ENCODE results near the gene AMBRA1.
"Not testable (repeated sequence)": the region's sequence is repeated elsewhere in the genome, so short reads cannot be mapped to it uniquely, and the experiment has no call there.

The AMBRA1 gene

DNA sequence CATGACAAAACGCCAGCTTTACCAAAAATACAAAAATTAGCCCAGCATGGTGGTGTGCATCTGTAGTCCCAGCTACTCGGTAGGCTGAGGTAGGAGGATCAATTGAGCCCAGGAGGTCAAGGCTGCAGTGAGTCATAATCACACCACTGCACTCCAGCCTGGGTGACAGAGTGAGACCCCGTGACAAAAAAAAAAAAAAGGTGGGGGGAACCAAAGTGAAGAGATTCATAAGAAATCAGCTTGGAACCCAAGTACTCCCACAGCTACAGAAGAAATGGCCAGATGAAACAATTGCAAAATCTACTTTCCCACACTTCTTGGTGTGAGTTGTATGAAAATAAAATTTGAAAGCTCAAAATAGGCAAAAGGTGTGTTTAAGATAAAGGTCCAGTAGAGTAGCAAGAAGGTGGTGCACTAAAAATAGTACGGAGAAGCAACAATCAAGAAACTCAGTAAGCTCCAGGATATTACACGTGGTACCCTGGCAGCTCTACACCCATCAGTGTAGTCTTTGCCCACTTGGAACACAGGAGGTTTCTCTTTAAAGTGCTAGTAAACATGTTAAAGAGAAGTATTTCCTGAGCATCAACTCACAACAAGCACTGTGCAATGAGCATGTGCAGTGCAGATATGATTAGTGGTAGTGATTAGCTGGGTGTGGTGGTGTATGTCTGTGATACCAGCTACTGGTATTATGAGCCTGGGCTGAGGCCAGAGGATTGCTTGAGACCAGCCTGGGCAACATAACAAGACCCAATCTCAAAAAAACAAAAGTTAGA lies 17.9 kb upstream of the AMBRA1 start:
- peak; percentile 84 for DNase-seq

DNA sequence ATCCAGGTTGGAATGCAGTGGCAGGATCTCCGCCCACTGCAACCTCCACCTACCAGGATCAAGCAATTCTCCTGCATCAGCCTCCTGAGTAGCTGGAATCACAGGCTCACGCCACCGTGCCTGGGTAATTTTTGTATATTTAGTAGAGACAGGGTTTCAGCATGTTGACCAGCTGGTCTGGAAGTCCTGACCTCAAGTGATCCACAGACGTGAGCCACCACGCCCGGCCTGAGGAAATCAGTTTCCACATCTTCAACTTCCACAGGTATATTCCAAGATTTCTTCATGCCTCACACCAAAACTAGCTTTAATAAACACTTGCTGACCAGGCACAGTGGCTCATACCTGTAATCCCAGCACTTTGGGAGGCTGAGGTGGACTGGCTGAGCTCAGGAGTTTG lies 15.6 kb upstream of the AMBRA1 start:
- no peak for DNase-seq

DNA sequence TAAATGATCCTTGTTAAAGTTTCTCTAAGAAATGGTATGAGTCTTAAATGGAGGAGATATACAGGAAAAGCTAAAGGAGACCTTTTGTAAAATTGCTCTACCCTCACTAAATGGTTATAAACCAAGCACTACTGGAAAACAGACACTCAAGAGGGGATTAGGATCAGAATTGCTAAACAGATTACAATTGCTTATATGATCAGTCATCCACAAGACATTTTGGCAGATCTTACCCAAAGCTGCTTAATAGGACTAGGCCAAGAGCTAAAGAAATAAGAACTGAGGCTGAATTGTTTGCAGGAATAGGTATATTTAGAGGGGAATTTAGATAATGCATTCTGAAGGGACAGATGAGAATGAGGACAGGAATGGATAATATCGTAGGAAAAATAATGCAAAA lies 13.7 kb upstream of the AMBRA1 start:
- no peak for DNase-seq

DNA sequence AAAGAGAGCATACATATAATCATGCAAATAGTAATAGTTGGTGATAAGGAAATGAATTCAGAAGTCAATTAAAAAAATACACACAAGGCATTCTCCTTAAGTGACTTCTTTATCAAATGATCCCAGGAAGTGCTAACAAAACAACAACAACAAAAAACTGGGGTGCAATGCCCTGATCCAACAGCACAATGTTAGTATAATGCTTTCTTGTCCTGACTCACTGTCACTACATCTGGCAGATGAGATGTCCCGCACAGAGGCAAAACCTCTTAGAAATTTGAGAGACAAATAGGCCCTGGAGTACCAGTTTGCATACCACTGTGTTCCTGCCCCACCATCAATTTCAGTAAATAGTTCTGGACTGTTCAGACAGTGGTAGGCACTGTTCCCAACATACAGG lies 11.0 kb upstream of the AMBRA1 start:
- no peak for DNase-seq

DNA sequence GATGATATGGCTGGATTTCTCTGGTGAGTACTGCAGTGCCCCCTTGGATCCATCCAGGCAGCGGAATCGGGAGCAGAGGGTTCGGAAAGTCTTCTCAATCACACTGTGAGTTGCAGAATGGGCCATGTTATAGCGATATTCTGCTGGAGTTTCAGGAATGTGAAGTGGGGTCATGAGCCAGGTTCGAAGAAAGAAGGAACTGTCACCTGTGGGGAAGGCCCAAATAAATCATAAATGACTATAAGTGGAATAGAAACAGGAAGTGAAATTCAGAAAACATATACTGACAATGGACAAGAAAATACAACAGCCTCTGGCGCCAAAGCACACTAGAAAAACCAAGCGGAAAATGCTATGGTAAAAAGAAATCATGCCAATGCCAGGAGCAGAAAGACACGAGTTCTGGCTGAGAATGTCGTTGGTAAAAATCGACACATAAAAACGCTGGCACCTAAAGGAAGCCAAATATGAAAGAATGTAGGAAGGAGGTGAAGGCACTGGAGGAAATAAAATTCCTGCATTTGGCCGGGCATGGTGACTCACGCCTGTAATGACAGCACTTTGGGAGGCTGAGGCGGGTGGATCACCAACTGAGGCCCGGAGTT lies 10.0 kb upstream of the AMBRA1 start:
- no peak for DNase-seq

DNA sequence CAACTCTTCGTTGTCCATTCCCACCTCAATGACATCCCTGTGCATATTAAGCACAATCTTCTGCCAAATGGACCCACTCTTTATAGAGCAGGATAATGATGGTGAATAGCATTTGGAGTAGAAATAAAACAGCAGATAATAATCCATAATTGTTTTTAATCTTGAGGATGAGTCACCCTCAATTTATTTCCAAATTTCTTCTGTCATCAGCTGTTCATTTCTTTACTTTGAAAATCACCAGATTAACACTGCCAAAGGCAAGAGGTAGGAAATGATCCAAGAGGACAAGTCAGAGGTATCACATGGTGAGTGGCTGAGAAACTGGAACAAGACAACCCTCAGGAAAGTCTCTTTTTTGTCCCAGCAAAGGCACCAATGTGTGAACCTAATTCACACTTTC lies 7.3 kb upstream of the AMBRA1 start:
- DNase-seq: no peak

DNA sequence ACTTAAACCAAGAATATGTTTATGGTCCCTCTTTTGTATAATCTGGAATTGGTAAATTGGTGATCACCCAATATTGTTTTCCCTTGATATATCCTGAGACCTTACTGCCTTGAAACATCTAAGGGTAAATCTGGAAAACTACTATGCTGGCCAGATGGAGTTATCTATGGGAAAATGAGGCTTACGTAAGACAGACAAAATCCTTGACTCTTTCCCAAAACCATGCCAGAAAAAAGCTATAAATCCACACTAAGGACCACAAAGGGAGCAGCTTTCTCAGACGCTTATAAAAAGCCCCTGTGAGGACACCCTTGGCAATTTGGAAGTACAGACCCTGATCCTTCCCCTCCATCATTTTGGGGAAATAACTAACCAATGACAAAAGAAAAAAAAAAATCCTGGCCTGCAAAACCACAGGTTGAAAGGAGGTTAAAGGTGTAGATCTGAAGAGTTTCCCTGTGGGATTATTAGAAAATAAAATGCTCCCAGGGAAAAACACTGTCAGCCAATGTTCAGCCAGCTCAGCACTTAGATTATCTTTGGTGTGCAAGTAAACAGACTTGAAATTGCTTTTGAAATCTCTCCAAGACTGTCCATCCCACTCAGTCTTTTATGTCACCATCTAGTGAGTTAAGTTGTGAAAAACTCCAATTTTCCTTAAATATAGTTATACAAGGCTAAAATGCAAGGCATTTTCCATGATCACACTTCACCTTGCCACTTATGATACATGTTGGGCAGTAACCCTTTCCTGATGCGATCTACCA lies 6.6 kb upstream of the AMBRA1 start:
- no peak for DNase-seq

DNA sequence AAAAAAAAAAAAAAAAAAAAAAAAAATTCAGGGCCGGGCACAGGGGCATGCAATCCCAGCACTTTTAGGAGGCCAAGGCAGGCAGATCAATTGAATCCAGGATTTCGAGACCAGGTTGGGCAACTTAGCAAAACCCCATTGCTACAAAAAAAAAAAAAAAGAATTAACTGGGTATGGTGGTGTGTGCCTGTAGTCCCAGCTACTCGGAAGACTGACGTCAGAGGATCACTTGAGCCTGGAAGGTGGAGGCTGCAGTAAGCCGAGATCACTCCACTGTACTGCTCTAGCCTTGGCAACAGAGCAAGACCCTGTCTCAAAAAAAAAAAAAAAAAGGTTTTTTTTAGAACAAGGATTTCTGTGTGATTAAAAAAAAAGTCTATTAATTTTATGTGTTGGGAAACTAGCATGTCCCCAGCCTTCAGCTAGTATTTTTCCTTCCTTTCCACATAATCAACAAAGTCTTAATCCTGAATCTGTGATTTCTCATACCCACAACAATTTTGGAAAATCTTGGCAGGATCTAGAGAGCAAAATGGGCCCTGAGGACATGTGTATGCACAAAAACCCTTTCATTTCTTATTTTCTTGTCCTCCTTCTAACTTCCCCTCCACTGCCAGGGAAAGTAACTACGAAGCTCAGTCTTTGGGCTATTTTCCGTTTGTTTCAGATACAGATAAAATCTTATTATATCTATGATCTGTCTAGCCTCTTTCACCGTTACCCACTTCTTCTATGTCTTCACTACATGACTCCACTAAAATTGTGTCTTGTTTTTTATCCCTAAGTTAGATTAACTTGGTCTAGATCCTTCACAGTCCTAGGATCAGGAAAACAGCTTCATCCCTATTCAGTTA lies 5.7 kb upstream of the AMBRA1 start:
- no peak for DNase-seq

DNA sequence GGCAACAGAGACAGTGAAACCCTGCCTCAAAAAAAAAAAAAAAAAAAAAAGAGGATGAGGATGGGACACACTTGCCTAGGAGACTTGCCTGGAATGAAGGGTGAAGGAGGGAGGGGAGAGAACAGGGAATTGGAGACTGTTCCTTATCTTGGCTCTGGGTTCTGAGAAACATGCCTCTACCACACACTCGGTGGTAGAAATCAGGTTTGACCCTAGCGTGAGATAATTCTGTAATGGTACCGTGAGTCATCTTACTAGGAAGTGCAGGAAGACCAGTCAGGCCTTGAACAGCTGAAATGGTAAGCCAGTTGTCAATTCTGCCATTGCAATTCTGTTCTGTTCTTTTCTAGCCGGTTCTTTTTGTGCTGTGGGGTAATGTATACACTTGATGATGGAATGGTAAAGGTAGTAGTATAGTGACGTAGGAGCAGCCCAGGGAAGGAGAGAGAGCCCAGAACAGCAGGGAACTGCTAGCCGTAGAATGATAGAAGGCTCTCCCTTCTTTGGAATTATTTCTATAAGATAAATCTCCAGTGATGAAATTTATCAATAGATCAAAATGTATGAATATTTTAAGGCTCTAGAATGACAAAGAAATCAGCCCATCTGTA lies 3.9 kb upstream of the AMBRA1 start:
- DNase-seq: peak; percentile 91

DNA sequence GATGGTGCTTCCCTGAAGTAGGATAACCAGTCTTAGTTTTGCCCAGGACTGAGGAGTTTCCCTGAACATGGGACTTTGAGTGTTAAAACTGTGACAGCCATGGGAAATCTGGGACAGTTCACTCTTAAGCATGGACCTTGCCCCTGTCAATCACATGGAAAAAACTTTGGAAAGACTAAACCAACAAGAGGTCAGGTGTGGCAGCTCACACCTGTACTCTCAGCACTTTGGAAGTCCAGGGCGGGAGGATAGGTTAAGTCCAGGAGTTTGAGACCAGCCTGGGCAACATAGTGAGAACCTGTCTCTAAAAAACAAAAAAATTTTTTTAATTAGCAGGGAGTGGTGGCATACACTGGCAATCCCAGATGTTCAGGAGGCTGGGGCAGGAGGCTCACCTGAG lies 3.3 kb upstream of the AMBRA1 start:
- no peak for DNase-seq

DNA sequence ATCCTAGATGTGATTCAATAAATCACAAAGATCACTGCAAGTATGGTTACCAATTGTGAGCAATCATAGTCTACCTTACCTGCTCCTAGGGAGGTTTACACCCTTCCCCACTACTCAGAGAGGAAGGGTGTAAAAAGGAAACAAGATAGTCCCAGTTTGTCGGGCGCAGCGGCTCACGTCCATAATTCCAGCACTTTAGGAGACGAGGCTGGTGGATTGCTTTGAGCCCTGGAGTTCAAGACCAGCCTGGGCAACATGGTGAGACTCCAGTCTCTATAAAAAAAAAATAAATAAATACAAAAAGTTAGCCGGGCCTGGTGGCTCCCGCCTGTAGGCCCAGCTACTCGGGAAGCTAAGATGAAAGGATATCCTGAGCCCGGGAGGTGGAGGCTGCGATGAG lies 962 bp upstream of the AMBRA1 start:
- DNase-seq: no peak

DNA sequence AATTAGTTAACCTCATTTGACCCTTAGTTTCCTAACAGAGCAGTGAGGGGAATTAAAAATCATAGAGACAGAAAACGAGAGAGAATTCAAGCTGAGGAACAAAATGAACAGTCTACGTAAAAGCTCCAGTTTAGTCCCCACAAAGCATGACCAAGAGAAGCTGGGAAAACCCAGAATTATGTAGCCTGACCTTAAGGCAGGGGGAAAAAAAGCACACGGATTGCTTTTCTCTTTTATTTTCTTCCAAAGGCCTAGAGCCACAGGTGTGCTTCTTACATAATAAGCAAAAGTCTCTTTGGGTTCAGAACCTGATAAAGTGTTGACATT lies 514 bp upstream of the AMBRA1 start:
- no peak for DNase-seq

DNA sequence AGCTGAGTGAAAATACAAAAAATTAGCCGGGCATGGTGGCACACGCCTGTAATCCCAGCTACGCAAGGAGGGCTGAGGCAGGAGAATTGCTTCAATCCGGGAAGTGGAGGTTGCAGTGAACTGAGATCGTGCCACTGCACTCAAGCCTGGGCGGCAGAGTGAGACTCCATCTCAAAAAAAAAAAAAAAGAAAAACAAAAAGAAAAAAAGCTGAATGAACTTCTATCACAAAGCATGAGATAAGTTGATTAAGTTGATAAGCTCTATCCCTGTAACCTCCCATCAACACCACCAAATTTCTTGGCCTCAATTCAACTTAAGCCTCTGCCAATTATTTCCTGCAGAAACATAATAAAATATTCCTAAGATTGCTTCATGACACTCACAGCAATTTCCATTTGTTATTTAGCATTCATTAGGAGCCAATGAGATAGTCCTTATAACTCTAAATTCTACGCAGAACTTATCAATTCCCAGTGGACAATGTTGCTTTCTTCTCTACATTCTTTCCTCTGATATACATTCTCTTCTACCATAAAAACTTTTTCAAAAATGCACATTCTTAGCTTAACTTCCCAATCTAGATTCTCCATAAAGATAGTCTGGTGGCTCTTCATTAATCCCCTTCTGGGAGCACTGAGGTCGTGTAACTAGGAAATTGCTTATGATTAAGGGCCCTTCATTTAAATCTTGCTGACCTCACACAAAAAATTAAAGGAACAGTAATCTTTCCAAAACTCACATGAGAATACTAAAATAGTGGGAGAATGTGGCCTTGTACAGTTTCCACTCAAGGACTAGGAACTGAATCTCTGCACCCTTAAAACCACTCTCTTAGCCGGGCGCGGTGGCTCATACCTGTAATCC lies 2.9 kb downstream of the AMBRA1 start:
- DNase-seq: no peak

DNA sequence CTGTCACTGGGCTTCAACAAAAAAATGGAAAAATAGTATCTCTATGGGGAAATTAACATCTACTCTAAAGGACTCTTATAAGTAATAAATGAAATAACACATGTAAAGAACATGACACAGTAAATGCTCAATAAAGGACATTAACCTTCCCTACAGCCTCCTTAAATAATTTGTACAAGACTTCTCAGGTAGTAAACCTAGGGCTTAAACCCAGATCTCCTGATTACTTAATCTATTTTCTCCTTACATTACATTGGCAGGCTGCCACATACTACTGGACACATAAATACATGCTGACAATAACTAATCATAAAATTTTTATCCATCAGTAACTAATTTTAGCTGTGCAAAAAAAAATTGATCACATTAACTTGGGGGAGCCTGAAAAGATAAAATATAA lies 4.9 kb downstream of the AMBRA1 start:
- peak; percentile 37 for DNase-seq

DNA sequence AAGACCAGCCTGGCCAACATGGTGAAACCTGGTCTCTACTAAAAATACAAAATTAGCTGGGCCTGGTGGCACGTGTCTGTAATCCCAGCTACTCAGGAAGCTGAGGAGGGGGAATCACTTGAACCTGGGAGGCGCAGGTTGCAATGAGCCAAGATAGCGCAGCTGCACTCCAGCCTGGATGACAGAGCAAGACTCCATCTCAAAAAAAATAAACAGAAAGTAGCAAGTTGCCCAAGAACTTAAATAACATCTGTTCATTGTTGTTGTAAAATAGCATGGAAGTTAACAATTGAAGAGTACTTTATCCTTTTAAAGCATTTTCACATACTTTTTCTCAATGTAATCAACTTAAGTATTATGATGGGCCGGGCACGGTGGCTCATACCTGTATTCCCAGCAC lies 5.7 kb downstream of the AMBRA1 start:
- DNase-seq: no peak

DNA sequence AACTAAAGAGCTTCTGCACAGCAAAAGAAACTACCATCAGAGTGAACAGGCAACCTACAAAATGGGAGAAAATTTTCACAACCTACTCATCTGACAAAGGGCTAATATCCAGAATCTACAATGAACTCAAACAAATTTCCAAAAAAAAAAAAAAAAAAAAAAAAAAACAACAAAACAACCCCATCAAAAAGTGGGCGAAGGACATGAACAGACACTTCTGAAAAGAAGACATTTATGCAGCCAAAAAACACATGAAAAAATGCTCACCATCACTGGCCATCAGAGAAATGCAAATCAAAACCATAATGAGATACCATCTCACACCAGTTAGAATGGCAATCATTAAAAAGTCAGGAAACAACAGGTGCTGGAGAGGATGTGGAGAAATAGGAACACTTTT lies 10.3 kb downstream of the AMBRA1 start:
- DNase-seq: not testable (repeated sequence)

DNA sequence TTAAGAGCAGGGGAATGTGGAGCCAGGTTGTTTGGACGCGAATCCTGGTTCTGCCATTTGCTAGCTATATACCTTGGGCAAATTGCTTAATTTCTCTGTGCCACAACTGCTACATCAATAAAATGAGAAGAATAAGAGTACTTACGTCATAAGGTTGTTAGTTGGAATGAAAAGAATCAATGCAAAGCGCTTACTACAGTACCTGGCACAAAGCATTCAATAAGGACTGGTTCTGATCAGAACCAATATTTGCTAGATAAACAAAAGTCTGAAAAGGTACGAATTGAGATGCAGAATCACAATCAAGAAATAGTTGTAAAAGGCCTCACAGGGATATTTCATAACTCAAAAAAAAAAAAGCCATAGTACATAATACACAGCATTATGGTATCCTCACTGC lies 11.2 kb downstream of the AMBRA1 start:
- no peak for DNase-seq

DNA sequence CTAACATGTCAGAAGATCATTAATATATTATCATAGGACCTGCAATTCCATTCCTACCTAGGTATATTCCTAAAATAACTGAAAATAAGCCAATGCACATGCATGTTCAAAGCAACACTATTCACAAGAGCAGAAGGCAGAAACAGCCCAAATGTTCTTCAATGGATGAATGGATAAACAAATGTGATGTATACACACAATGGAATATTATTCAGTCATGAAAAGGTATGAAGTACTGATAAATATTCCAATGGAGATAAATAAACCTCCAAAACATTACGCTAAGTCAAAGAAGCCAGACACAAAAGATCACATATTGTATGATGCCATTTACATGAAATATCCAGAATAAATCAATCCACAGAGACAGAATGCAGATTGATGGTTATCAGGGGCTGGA lies 16.8 kb downstream of the AMBRA1 start:
- DNase-seq: no peak

DNA sequence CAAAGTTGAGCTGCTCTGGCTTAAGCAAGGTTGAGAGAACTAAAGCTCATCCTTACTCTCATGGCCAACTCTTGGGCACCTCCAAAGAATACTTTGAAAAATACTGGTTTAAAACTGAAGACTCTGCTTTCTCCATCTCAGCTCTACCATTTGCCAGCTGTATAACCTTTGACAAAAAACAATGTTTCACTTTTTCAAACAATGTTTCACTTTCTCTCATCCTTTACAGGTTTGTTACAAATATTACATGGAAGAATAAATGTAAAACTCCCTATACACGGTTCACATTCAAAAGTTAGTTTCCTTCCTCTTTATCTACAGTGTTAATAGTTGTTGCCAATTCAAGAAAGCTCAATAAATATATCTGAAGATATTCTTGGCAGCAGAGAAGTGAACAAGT lies 19.2 kb downstream of the AMBRA1 start:
- no peak for DNase-seq

DNA sequence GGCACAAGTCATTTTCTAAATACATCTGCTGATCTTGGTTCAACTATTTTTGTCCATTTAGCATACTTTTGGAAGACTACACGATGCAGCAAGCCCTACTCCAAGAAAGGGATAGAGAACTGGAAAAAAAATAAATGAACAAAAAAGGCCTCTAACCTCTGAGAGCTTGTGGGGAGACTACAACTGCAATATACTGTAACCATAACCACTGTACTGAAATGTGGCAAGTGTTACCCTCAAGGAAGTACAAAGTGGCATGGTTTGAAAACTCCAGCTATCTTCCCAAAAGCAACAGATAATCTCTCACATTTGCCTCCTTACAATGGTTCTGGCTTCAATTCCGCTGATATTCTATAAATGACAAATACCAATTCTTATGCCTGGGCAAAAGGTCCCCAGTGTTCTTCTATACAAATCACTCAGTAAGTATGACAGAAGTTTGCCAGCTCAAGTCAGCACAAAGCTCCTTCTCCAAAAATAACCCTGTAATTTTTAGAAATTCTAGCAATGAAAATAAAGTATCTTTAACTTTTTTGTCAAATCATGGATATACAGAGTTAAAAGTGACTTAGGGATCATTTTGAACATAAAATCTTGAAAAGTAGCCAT lies 22.9 kb downstream of the AMBRA1 start:
- no peak for DNase-seq

DNA sequence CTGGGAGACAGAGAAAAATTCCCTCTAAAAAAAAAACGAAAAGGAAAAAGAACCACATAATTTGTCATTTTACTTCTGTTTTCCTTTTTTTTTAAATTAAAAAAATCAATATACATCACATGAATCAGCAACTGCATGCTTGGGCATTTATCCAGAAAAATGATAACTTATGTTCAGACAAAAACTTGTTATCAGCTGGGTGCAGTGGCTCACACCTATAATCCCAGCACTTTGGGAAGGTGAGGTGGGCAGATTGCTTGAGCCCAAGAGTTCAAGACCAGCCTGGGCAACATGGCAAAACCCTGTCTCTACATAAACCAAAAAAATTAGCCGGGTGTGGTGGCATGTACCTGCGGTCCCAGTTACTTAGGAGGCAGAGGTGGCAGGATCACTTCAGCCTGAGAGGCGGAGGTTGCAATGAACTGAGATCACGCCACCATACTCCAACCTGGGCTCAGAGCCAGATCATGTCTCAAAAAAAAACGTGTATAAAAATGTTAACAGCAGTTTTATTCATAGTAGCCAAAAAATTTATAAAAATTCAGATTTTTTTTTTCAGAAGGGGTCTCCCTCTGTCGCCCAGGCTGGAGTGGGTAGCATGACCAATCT lies 28.5 kb downstream of the AMBRA1 start:
- no peak for DNase-seq
